ENCODE results near the gene DLGAP1.

Gene DLGAP1

GRCh38 chr18:3984163-3984757, 470.8 kb downstream of the DLGAP1 start:
- no peak for DNase-seq

- DNase-seq: no peak
Observed at GRCh38 chr18:3983351-3983969, 471.6 kb downstream of the DLGAP1 start.

GRCh38 chr18:3982541-3982940, 472.6 kb downstream of the DLGAP1 start:
- no peak for DNase-seq

- no peak for DNase-seq
Observed at GRCh38 chr18:3979024-3979423, 476.1 kb downstream of the DLGAP1 start.

GRCh38 chr18:3973191-3973850, 481.8 kb downstream of the DLGAP1 start:
- DNase-seq: no peak

GRCh38 chr18:3972291-3972930, 482.7 kb downstream of the DLGAP1 start:
- DNase-seq: no peak

- no peak for DNase-seq
Observed at GRCh38 chr18:3970929-3971328, 484.2 kb downstream of the DLGAP1 start.

GRCh38 chr18:3967359-3968180, 487.5 kb downstream of the DLGAP1 start:
- no peak for DNase-seq

GRCh38 chr18:3966642-3967358, 488.3 kb downstream of the DLGAP1 start:
- DNase-seq: no peak

- no peak for DNase-seq
Observed at GRCh38 chr18:3966246-3966641, 488.9 kb downstream of the DLGAP1 start.

GRCh38 chr18:3960977-3961376, 494.1 kb downstream of the DLGAP1 start:
- DNase-seq: no peak

- no peak for DNase-seq
Observed at GRCh38 chr18:3960142-3960541, 495.0 kb downstream of the DLGAP1 start.

GRCh38 chr18:3952031-3952430, 503.1 kb downstream of the DLGAP1 start:
- no peak for DNase-seq

- no peak for DNase-seq
Observed at GRCh38 chr18:3950668-3951404, 504.3 kb downstream of the DLGAP1 start.

GRCh38 chr18:3948958-3949357, 506.1 kb downstream of the DLGAP1 start:
- no peak for DNase-seq

GRCh38 chr18:3947383-3947782, 507.7 kb downstream of the DLGAP1 start:
- no peak for DNase-seq

GRCh38 chr18:3935305-3935704, 519.8 kb downstream of the DLGAP1 start:
- no peak for DNase-seq

- no peak for DNase-seq
Observed at GRCh38 chr18:3932276-3932675, 522.8 kb downstream of the DLGAP1 start.

- no peak for DNase-seq
Observed at GRCh38 chr18:3931542-3932112, 523.5 kb downstream of the DLGAP1 start.

GRCh38 chr18:3931013-3931315, 524.1 kb downstream of the DLGAP1 start:
- DNase-seq: no peak
